Prostate gland (tissue), 2 donors: ENCODE results near the gene SLC9A6.

Source experiments
- POLR2A ChIP-seq: fragments of 450-650 bp; IDR thresholded peaks from one replicate; pipeline ENCODE4 v1.6.1; 2016; ENCODE audit warnings: antibody characterized with exemption, mild to moderate bottlenecking
- POLR2AphosphoS5 ChIP-seq: sonication (generic); formaldehyde crosslinking; IDR thresholded peaks from one replicate; pipeline ENCODE4 v1.6.1; 2017; ENCODE audit warnings: antibody characterized with exemption
- TF ChIP-seq, protein P1 (sequence below), 4 experiments: fragments of 200-600 bp in 2 of 4; fragments of 450-650 bp in 2 of 4; sonication (generic) in 2 of 4; IDR thresholded peaks; 1 replicate in 3 of 4; 2 replicates in 1 of 4; pipeline ENCODE4 v1.5.1; 2016 to 2019; ENCODE audit warnings: antibody characterized with exemption in 4 of 4, mild to moderate bottlenecking in 2 of 4, moderate library complexity in 2 of 4

DNA sequence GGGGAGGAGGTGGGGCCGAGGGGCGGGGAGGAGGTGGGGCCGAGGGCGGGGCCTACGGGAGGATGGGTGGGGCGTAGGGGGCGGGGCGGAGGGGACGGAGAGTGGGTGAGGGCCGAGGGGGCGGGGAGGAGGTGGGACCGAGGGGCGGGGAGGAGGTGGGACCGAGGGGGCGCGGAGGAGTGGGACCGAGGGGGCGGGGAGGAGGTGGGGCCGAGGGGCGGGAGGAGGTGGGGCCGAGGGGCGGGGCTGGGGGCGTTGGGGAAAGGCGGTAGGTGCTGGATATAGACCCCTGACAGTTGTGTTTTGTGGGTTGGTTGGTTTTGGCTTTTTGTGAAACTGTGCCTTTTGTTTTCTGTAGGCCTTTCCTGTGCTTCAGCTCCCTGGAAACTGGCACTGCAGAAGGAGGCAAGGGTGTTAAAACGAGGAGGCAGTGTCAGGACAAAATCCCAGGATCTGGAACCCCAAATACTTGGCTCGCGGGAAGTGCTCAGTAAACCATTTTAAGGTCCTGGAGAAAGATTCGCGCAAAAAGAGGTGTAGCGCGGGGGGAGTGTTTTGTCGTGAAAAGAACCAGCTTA is 10.9 kb upstream of the SLC9A6 start:
- TF ChIP-seq POLR2A (no peak), POLR2AphosphoS5 (no peak)
- TF ChIP-seq, protein P1, sequence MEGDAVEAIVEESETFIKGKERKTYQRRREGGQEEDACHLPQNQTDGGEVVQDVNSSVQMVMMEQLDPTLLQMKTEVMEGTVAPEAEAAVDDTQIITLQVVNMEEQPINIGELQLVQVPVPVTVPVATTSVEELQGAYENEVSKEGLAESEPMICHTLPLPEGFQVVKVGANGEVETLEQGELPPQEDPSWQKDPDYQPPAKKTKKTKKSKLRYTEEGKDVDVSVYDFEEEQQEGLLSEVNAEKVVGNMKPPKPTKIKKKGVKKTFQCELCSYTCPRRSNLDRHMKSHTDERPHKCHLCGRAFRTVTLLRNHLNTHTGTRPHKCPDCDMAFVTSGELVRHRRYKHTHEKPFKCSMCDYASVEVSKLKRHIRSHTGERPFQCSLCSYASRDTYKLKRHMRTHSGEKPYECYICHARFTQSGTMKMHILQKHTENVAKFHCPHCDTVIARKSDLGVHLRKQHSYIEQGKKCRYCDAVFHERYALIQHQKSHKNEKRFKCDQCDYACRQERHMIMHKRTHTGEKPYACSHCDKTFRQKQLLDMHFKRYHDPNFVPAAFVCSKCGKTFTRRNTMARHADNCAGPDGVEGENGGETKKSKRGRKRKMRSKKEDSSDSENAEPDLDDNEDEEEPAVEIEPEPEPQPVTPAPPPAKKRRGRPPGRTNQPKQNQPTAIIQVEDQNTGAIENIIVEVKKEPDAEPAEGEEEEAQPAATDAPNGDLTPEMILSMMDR (IDR thresholded peaks at IDR 0.05): no peak
